Measurements from ENCODE around the gene FREY1.

Gene FREY1

DNA sequence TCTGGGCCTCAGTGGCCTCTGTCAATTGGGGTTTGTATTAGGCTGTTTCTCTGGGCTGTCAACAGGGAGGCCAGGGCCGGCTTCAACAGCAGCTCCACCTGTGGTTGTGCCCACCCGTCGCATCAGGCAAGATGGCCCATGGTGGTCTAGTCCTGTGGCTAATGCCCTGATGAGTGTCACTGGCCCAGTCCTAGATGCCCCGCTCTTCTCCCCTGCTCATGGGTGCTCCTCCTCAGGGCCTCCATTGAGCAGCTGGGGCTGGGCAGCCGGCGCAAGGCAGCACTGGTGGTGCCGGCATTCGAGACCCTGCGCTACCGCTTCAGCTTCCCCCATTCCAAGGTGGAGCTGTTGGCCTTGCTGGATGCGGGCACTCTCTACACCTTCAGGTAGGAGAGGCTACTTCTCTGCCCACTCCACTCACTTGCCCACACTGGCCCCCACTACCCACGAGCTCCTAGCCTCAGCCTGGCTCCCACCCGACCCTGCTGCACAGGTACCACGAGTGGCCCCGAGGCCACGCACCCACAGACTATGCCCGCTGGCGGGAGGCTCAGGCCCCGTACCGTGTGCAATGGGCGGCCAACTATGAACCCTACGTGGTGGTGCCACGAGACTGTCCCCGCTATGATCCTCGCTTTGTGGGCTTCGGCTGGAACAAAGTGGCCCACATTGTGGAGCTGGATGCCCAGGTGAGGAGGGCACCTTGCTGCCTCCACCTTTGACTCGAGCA is 20.8 kb upstream of the FREY1 start:
- no peak for DNase-seq

DNA sequence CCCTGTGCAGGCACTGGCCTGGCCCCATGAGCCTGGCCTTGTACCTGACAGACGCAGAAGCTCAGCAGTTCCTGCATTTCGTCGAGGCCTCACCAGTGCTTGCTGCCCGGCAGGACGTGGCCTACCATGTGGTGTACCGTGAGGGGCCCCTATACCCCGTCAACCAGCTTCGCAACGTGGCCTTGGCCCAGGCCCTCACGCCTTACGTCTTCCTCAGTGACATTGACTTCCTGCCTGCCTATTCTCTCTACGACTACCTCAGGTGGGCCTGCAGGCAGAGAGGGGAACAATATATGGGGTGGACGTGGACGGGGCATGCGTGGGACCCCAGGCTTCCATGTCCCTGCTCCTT is 20.2 kb upstream of the FREY1 start:
- no peak for DNase-seq

DNA sequence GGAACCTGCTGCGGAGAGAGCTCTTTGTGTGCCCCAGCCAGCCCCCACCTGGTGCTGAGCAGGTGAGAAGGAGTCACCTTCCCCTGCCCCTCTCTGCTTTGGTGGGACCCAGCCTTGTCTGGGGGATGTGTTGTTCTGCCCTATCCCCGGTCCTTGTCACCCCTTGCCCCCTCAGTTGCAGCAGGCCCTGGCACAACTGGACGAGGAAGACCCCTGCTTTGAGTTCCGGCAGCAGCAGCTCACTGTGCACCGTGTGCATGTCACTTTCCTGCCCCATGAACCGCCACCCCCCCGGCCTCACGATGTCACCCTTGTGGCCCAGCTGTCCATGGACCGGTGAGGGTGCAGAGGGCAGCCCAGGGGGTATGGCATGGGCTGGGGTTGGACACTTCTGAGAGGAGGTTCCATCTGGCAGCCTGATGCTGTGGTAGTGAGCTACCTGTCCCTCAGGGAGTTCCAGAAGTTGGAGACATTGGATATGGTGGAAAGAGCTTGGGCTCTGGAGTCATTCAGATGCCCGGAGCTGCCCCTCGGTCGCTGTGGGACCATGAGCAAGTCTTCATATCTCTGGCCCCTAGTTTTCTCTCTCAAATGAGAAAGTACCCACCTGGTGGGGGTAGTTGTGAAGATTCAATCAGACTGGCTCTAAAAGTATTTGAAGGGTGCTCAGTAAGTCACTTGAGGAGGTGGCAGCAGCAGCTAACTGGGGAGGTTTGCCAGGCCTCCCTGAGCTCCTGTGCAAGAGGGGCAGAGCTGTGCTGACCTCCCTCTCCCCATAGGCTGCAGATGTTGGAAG is 19.7 kb upstream of the FREY1 start:
- DNase-seq = no peak

DNA sequence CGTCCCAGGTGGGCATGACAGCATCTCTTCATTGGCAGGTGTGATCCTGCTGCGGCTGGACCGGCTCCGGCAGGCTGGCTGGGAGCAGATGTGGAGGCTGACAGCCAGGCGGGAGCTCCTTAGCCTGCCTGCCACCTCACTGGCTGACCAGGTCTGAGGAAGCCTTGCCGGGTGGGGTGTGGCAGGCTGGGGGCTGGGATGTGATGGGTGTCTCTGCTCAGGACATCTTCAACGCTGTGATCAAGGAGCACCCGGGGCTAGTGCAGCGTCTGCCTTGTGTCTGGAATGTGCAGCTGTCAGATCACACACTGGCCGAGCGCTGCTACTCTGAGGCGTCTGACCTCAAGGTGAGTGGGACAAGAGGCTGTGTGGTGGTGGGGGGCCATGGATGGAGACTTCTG is 18.9 kb upstream of the FREY1 start:
- DNase-seq = no peak

DNA sequence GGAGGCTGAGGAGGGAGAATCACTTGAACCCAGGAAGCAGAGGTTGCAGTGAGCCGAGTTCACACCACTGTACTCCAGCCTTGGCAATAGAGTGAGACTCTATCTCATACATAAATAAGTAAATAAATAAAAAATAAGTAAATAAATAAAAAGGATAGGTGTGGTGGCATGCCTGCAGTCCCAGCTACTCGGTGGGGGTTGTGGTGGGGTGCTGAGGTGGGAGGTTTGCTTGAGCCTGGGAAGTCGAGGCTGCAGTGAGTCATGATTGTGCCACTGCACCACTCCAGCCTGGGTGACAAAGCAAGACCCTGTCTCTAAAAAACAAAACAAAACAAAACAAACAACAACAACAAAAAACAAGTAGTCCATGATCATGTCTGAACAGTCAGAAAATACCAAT is 18.5 kb upstream of the FREY1 start:
- no peak for DNase-seq

DNA sequence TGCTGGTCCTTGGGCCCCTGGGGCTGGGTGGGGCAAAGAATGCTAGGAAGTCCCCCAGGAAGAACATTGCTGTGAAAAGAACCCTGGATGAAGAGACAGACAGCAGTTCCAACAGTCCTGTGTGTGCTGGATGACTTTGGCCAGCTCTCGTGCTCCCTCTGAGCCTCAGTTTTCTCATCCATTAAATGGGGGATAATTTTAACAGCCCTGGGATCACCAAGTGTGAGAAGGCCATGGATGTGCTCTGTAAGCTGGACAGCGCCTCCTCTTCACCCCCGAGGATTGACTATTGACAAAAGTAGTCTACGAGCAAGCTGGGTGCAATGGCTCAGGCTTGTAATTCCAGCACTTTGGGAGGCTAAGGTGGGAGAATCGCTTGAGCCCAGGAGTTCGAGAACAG is 17.9 kb upstream of the FREY1 start:
- no peak for DNase-seq

DNA sequence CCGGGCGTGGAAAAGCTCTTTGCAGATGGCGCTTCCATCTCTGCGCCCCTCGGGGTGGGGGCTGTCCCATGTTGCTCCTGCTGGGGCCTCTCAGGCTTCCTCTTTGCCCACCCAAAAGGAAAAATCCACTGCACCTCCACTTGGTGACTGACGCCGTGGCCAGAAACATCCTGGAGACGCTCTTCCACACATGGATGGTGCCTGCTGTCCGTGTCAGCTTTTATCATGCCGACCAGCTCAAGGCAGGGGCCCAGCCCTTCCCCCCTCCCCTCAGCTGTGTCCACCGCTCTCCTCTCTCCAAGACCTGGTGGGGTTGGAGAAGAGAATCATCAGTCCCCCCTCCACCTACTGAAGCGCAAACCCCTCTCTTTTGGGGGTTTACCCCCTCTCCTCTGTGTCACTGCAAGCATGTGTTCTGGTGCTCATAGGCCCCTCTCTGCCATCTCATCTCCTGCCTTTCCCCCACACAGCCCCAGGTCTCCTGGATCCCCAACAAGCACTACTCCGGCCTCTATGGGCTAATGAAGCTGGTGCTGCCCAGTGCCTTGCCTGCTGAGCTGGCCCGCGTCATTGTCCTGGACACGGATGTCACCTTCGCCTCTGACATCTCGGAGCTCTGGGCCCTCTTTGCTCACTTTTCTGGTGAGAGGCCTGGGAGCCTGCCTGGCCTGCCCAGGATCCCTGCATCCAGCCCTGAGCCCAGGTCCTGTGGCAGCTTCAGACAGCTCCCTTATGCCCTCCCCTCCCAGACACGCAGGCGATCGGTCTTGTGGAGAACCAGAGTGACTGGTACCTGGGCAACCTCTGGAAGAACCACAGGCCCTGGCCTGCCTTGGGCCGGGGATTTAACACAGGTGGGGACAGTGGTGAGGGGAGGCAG is 17.2 kb upstream of the FREY1 start:
- peak; percentile 41 for DNase-seq

DNA sequence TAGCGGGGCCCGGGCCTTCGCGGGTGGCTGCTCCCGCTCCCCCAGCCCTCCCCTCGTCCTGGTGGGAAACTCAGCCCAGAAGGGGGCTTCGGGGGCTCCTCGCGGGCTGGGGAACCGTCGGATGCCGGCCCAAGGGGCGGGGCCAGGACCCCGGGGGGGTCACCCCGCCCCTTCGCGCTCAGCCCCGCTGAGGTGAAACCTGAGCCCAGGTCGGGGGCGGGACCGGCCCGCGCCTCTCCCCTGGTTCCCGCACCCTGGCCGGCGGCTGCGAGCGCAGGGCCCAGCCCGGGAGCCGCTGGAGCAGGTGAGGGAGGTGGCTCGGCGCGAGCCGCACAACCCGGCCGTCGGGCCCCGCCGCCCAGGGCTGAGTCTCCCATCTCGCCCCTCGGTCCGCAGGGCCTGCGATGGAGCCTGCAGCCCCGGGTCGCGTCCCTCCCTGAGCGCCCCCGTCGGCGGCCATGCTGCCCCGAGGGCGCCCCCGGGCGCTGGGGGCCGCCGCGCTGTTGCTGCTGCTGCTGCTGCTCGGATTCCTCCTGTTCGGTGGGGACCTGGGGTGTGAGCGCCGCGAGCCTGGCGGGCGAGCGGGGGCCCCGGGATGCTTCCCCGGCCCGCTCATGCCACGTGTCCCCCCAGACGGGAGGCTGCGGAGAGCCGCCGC is 15.5 kb upstream of the FREY1 start, which contains the start of gene LARGE2:
Gene LARGE2, plus strand, starts transcription at position 232 of the 658 bp plus-strand sequence. Its CDS starts 227 bp downstream, at position 459.
- DNase-seq = peak; percentile 42

DNA sequence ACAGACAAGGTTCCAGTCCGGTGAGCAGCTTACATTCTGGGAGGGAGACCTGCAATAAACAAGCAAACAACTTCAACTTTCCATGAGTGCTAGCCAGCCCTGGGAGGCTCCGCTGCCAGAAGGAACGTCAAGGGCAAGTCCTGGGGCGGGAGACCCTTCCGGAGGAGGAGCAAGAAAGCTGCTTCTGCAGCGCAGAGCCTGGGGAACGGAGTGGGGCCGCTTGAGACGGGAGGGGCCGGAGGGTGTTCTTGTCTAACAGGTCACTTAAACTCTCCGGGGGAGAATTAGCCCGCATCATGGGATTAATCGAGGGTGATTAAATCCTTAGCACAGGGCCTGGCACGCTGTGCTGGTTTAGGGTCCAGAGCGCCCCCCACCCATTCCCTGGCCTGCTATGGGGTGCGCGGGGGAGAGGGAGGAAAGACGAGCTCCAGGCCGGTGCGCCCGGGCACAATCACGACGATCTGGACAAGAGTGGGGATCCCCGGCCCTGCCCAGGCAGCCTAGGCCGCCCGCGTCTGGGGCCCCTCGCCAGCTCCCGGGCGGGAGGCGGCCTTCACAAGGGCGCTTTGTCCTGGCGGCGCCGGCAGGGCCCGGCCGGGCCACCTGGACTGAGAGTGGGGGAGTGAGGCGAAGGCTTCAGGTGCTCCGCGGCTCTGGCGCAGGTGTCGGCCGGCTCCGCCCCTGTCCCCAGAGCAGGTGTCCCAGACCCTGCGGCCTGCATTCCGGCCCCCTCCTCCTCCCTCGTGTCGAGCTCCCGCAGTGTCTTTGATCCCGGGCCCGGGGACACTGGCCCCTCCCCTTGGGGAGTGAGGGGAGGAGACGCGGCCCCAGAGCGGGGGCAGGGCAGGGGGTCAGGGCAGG is 14.7 kb upstream of the FREY1 start:
- peak; percentile 53 for DNase-seq

DNA sequence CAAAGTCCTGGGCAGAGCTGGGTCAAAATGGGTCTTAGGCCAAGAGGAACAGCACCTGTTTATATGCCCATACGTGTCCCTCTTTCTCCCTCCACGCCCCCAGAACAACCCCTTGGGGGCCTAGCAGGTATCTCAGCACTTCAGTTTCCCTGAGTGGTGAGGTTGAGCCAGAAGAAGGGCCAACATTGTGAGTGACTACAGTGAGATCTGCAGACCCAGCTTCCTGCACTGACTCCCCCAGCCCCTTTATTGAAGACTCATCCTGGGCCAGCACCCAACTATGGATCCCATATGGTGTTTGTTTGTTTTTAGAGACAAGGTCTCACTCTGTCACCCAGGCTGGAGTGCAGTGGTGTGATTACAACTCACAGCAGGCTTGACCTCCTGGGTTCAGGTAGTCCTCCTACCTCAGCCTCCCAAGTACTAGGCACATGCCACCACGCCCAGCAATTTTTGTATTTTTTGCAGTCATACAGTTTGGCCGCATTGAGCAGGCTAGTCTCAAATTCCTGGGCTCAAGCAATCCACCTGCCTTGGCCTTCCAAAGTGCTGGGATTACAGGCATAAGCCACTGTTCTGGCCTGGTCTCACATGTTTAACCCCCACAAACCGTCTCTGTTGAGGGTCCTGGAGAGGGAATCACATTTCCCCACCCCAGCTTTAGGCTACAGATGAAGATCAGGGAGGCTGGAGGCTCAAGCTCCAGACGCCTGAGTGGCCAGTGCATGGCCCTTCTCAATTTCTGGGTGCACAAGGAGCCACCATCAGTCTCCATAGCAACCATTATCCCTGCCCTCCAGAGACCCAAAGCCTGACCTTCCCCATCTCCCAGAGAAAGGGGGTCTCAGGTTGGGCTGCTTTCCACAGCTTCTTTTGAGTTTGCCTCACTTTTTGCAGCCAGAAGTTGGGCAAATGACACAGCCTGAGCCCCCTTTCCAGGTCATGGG is 13.7 kb upstream of the FREY1 start:
- peak; percentile 34 for DNase-seq

DNA sequence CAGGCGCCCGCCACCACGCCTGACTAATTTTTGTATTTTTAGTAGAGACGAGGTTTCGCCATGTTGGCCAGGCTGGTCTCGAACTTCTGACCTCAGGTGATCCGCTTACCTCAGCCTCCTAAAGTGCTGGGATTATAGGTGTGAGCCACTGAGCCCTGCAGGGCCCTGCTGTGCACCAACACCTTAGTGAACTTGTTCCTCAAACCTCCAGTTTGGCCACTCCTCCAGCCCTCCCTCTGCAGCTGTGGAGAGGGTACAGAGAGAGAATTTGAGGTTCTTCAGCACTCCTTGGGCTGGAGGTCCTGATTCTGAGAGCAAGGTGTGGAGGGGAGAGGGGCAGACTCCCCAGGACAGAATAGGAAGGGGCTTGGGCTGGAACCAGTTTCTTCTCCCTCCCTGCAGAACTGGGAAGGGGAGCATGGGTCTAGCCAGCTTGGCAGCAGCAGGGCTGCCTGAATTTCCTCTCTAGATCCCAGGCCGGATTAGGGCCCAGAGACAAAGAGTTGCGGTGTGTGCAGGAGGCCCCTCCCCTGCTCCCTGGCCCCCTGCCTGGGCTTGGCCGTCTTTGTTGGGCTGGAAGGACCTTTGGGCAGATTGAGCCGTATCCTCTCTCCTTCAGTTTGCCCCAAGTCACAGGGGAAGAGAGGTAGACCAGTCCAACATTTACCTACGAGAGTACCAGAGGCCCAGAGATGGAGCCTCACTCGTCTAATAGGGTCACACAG is 12.9 kb upstream of the FREY1 start:
- peak; percentile 45 for DNase-seq

DNA sequence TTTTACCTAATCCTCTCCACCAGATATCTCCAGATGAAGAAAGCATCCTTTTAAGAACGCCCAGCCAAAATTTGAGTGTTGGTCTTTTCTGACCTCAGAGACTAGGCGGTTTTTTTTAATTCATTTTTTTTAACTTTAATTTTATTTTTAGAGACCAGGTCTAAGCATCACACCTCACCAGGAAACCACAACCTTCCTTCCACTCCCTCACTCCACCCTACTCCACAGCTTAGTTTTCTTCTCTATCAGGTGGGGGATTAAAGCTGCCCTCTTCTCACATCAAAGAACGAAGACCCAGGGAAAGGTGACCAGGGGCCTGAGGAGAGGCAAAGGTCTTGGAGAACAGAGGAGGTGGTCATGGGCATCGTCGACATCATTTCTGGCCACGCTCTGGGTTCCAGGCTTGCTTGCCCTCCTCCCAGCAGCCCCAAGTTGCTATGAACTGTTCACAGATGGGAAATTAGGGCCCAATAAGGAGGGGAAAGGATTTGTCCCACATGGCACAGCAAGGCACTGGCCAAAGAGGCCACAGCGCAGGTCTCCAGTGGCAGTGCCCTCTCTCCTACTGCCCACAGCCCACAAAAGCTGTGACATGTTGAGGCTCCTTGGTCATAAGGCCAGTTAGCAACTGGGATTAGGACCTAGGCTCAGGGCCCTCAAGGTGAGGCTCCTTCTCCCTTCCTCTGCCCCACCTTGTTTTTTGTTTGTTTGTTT is 12.0 kb upstream of the FREY1 start:
- DNase-seq = no peak

DNA sequence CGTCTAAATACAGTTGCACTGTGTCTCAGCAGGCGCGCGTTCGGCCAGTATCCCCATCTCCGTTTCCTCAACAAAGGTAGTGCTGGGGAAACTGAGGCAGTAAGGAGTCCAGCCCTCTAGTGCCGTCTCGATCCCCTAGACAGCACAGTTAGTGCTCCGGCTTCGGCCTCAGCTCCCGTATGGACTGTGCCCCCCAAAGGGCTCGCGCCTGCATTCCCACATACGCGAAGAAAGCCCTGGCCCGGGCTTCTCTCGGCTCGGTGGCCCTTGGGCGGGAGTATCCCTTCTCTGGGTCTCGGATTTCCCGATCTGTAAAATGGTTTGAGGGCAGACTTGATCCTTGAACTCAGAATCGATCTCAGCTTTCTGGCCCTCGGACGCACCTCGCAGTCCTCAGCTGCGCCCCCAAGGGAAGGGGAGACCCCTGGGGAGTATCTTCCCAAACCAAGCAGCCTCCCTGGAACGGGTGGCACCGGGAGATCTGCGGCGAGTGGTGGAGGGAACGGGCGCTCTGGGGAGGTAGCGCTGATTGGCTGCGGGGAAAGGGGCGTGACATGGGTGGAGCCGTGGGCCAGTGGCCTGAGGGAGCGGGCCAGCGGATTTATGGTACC is 11.4 kb upstream of the FREY1 start:
- peak; percentile 70 for DNase-seq

DNA sequence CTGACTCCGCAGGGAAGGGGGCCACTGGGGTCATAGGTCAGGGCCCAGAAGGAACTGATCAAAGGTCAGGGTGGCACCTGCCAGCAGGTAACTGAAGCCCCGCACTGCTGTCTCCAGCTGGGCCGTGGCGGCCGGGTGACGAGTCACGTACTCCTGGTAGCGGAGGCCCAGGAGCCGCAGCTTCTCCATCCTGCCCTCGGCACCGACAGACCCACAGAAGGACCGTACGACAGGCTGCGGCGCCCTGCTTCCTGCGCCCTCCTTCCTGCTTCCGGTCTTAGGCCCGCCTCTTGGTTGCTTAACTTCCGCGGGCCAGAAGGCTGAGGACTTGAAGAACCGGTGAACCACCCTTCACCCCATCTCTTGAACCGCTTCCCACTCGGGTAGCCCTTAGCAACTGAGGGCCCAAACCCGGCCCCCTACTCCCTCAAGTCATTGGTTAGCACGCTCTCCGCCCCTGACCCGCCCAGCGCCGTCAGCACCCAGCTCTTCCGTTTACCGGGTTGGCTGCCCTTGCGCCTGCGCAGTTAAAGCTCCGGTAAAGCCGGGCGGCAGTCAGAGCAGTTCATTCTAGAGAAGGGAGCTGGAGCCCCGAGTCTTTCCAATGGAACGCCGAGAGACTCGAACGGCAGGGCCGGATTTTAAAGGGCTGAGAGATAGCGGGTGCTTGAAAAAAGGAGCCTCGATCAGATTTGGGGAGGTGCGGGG is 10.7 kb upstream of the FREY1 start, which contains the start of gene PEX16:
Gene PEX16, minus strand, starts transcription at position 255 of the 708 bp plus-strand sequence. Its CDS starts 66 bp downstream, at position 189.
- peak; percentile 97 for DNase-seq

DNA sequence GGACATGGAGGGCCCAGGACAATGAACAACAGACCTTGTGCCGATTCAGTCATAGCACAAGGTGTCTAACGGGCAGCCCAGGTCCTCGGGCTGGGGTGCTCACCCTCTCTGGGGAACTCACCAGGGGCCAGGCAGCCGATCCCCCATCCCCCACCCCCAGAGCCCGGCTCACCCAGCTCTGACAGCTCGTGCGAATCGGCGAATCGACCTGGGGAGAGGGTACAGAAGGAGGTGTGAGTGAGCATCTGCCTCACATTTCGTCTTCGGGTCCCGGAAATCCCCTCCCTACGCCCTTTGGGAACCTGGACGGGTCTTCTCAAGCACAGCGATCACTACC is 10.2 kb upstream of the FREY1 start:
- DNase-seq = no peak

DNA sequence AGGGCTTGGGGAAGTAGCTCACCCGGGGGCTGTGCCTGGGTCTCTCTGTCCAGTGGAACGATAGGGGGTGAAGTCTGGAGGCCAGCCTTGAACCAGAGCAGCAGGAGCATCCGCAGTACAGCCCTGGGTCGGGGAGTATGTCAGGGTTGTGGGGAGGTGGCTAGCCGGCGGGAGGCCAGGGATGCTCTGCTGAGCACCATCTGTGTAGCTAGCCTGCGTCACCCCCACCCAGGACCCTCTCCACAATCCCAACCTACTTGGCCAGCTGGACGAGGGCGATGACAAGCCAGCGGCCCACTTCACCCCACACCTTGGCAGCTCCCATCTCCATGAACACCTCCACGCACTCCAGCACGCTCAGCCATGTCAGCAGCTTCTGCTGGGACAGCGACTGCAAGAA is 8.4 kb upstream of the FREY1 start:
- DNase-seq = no peak

DNA sequence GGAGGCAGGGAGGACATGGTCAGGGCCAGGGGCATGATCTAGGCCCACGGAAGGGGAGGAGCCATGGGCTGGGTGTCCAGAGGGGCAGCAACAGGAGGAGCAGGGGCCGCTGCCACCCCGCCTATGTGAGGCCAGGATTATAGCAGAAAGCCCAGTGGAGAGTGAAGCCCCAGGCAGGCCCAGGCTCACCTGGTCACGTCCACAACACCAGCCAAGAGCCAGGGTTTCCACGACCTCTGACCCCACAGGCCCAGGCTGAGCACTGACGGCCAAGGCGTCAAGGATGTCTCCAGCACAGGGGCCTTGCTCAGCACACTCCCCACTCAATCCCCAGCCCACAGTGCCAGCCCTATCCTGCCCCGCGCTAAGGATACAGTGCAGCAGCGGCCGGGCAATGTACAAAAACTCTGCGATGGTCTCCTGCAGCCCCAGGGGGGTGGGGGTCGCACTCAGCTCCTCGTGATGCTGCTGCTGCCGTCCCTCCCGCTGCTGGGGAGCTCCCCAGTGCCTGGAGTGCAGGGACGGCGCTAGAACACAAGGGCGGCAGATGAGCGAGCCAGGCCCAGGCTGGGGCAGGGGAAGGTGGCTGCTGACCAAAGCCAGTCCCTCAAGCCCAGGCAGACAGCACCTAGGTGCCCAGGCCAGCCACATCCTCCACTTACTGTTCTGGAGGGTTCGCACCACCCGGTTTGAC is 7.0 kb upstream of the FREY1 start:
- DNase-seq = no peak

All from right forelimb (tissue), 1 donor.